GM12878 (cell line): ENCODE data around the gene COX11. TPM values are rescaled to one million over a fixed set of nuclear protein-coding genes. Genes with fewer than 3 reads are reported as not detected.
A peak's percentile ranks its signal among the peaks of the same experiment; 100 is the strongest.

Experiments
- ATAC-seq: fragments of 200-7000 bp; cut with Tn5 transposase; 3 replicates; pipeline ENCODE4 v1.9.1; 2020; ENCODE audit warnings: mild to moderate bottlenecking, moderate library complexity
- BruUV-seq: library from RNA; stranded (reverse); fragments of 400-500 nt; replicated peaks from 2 replicates; lab custom pipeline; 2021; lab: Mats Ljungman, UMichigan
- CTCF ChIA-PET: fragments of 300-600 bp; sonication (Branson Sonifier 250); formaldehyde crosslinking; extraction: SDS; loops from one replicate; lab custom pipeline; 2021; ENCODE audit warnings: inconsistent platforms; lab: Yijun Ruan, JAX
- POLR2A ChIA-PET: fragments of 350-600 bp; formaldehyde crosslinking; extraction: SDS; loops from one replicate; lab custom pipeline; 2021; ENCODE audit warnings: inconsistent platforms; lab: Charles Lee
- RAD21 ChIA-PET: fragments of 300-600 bp; sonication (Branson Sonifier 250); formaldehyde crosslinking; loops from one replicate; lab custom pipeline; 2023; ENCODE audit warnings: antibody characterized with exemption; ENCODE audit not compliant: unreplicated experiment; lab: Charles Lee
- SMC1A ChIA-PET: fragments of 300-600 bp; sonication (Branson Sonifier 250); formaldehyde crosslinking; loops from one replicate; lab custom pipeline; 2023; ENCODE audit not compliant: unreplicated experiment, uncharacterized antibody; lab: Charles Lee
- DNase-seq: peaks from one replicate; pipeline ENCODE4 v3.0.0-alpha.2; 2011; ENCODE audit warnings: low read depth, low spot score
- FAIRE-seq: peaks from 3 replicates; lab custom pipeline; 2011; peaks lifted over from hg19 to GRCh38; lab: Jason Lieb, UNC
- H2AFZ ChIP-seq: 2 replicates; pipeline ENCODE4 v1.6.0; 2011; ENCODE audit warnings: low read depth, low read length, control low read depth; ENCODE audit not compliant: control insufficient read depth
- H3K27ac ChIP-seq: 2 replicates; pipeline ENCODE4 v1.5.1; 2011; ENCODE audit warnings: control low read depth; ENCODE audit not compliant: control insufficient read depth, insufficient read depth
- H3K27me3 ChIP-seq, 2 experiments: replicated peaks in 1 of 2; 2 replicates each; pipeline versions ENCODE4 v1.6.0 to v1.6.1; 2011; ENCODE audit warnings: low read length in 1 of 2; ENCODE audit not compliant: control insufficient read depth in 2 of 2, insufficient read depth in 2 of 2
- H3K36me3 ChIP-seq, 2 experiments: 2 replicates each; pipeline ENCODE4 v1.5.1; 2011; ENCODE audit warnings: low read length in 1 of 2; ENCODE audit not compliant: control insufficient read depth in 2 of 2, insufficient read depth in 2 of 2
- H3K4me1 ChIP-seq: 2 replicates; pipeline ENCODE4 v1.6.1; 2011; ENCODE audit warnings: mild to moderate bottlenecking, low read length, moderate library complexity, mixed read lengths; ENCODE audit not compliant: control insufficient read depth, insufficient read depth
- H3K4me2 ChIP-seq: 2 replicates; pipeline ENCODE4 v1.6.0; 2011; ENCODE audit warnings: control low read depth; ENCODE audit not compliant: control insufficient read depth, insufficient read depth
- H3K4me3 ChIP-seq: fragments of 200-600 bp; sonication (generic); 2 replicates; pipeline ENCODE4 v1.5.1; 2016
- H3K79me2 ChIP-seq: 2 replicates; pipeline ENCODE4 v1.6.0; 2011; ENCODE audit warnings: low read length; ENCODE audit not compliant: control insufficient read depth, insufficient read depth
- H3K9ac ChIP-seq: 2 replicates; pipeline ENCODE4 v1.8.0; 2011; ENCODE audit warnings: low read length, control low read depth, mixed read lengths; ENCODE audit not compliant: control insufficient read depth, insufficient read depth
- H3K9me3 ChIP-seq: replicated peaks from 3 replicates; pipeline ENCODE4 v1.5.1; 2011; ENCODE audit warnings: mild to moderate bottlenecking, low read length; ENCODE audit not compliant: control insufficient read depth, insufficient read depth
- H4K20me1 ChIP-seq: 2 replicates; pipeline ENCODE4 v1.6.0; 2011; ENCODE audit not compliant: control insufficient read depth, insufficient read depth
- E2F8 ChIP-seq: fragments of 450-650 bp; IDR thresholded peaks from 2 replicates; pipeline ENCODE4 v1.6.1; 2018; ENCODE audit warnings: mild to moderate bottlenecking, low read depth, moderate library complexity; ENCODE audit not compliant: partially characterized antibody
- EGR1 ChIP-seq, 2 experiments: IDR thresholded peaks; 1 replicate in 1 of 2; 2 replicates in 1 of 2; pipeline ENCODE4 v1.6.1; 2011 to 2012; ENCODE audit warnings: low read depth in 2 of 2, low read length in 2 of 2, borderline replicate concordance in 1 of 2, mild to moderate bottlenecking in 1 of 2, moderate library complexity in 1 of 2
- KDM1A ChIP-seq: fragments of 200-600 bp; sonication (generic); IDR thresholded peaks from 2 replicates; pipeline ENCODE4 v1.6.1; 2016; ENCODE audit warnings: borderline replicate concordance
- RAD51 ChIP-seq: fragments of 450-650 bp; IDR thresholded peaks from 2 replicates; pipeline ENCODE4 v1.6.1; 2016; ENCODE audit warnings: moderate library complexity, mild to moderate bottlenecking, inconsistent platforms
- RELA ChIP-seq: fragments of 450-650 bp; IDR thresholded peaks from 2 replicates; pipeline ENCODE4 v1.8.0; 2014; ENCODE audit warnings: borderline replicate concordance; ENCODE audit not compliant: partially characterized antibody
- RUNX3 ChIP-seq: IDR thresholded peaks from 2 replicates; pipeline ENCODE4 v1.6.1; 2012; ENCODE audit warnings: low read length, inconsistent platforms
- SREBF2 ChIP-seq: IDR thresholded peaks from 2 replicates; pipeline ENCODE4 v1.6.1; 2012; ENCODE audit warnings: mild to moderate bottlenecking, low read length
- STAT3 ChIP-seq: IDR thresholded peaks from 2 replicates; pipeline ENCODE4 v1.6.1; 2011; ENCODE audit warnings: low read depth, low read length, improper control_type of control experiment
- SUZ12 ChIP-seq: fragments of 200-600 bp; sonication (generic); IDR thresholded peaks from one replicate; pipeline ENCODE4 v1.6.1; 2018; ENCODE audit warnings: antibody characterized with exemption, mild to moderate bottlenecking; ENCODE audit not compliant: unreplicated experiment
- ZNF24 ChIP-seq: fragments of 450-650 bp; IDR thresholded peaks from 2 replicates; pipeline ENCODE4 v1.6.1; 2017; ENCODE audit warnings: antibody characterized with exemption, mild to moderate bottlenecking
- ZNF274 ChIP-seq: IDR thresholded peaks from one replicate; pipeline ENCODE4 v1.8.0; 2011; ENCODE audit not compliant: insufficient read length, insufficient read depth
- ZSCAN29 ChIP-seq: fragments of 450-650 bp; IDR thresholded peaks from 2 replicates; pipeline ENCODE4 v1.6.1; 2017; ENCODE audit warnings: mild to moderate bottlenecking, moderate library complexity
- WGBS: methylation state at CpG from one replicate; pipeline ENCODE4 v1.1.6; 2016; ENCODE audit warnings: low lambda C conversion rate; ENCODE audit not compliant: insufficient replicate concordance, insufficient coverage; ENCODE audit errors: missing lambda C conversion rate; 5-methylcytosine and 5-hydroxymethylcytosine counted together
- in situ Hi-C: fragments of 300-500 bp; cut with MboI; formaldehyde crosslinking; loops from 9 replicates; pipeline ENCODE4 v1.14.3; 2018; ENCODE audit warnings: mixed read lengths
- intact Hi-C: fragments of 100-400 bp; cut with micrococcal nuclease; formaldehyde crosslinking; loops from one replicate; pipeline ENCODE4 v1.14.2; 2022; ENCODE audit not compliant: unreplicated experiment
- polyA plus RNA-seq, 11 experiments: library from polyadenylated mRNA; depleted of rRNA in 4 of 11; unstranded in 6 of 11; stranded (reverse) in 5 of 11; fragments of >200 nt; fragmentation: Nextera tagmentation in 4 of 11; fragmentation: Illumina TruSeq in 1 of 11; extraction: Ambion mirVana in 4 of 11; extraction: Trizol in 1 of 11; gene quantifications; 1 replicate in 1 of 11; 2 replicates in 10 of 11; pipeline versions ENCODE4 v1.2.1 to v1.2.3, GENCODE V29; 2011 to 2016; ENCODE audit warnings: inconsistent platforms in 2 of 11, missing spikeins in 2 of 11, low read depth in 1 of 11
- total RNA-seq, 4 experiments: library from RNA; depleted of rRNA in 3 of 4; stranded (reverse); fragments of >200 nt in 3 of 4; fragmentation: Illumina TruSeq in 1 of 4; extraction: Trizol in 1 of 4; gene quantifications; 2 replicates each; pipeline versions ENCODE4 v1.2.1 to v1.2.3, GENCODE V29; 2013 to 2021

Gene COX11
- total and polyA plus RNA-seq, 10 of the 15 experiments (the other 5 are each of a cell fraction or from before 2014, with no cell fraction given), result 13.8 to 69.4 (median 50.8) TPM

- in situ Hi-C loops (no loop called here), intact Hi-C loops (no loop called here)
- H3K4me2 ChIP-seq, result no peak overlapping the region
- 100% methylated on average over 2 of the region's 2 CpGs for WGBS
- H3K4me1 ChIP-seq, result no peaks in the 10 kb centered on the region; the same call in 1 of the 2 replicates
- no peaks in the 10 kb centered on the region for H3K79me2 ChIP-seq
- H3K27me3 ChIP-seq, result no peaks in the 10 kb centered on the region
- H3K4me3 ChIP-seq, result no peak overlapping the region
- H3K27ac ChIP-seq, result no peak overlapping the region
- no peaks in the 10 kb centered on the region; a peak in 1 of 4 replicates for H3K36me3 ChIP-seq
- no peak for DNase-seq
- TF ChIP-seq SREBF2 (no peak), SUZ12 (no peak), ZNF24 (no peak), RAD51 (no peak)
- ATAC-seq, result no peak
- BruUV-seq, result no TSS peak
- ChIA-PET SMC1A (no interaction called here), CTCF (interaction anchor here (0.6 to 1.0 kb wide), 2 partner anchors 42 to 43 kb away, joined by 3 read pairs; no protein-coding TSS in a partner anchor), POLR2A (no interaction called here), RAD21 (no interaction called here)
- H3K9me3 ChIP-seq, result no peaks in the 10 kb centered on the region
- no peak overlapping the region for H3K9ac ChIP-seq
- FAIRE-seq, result no peak
- H4K20me1 ChIP-seq, result no peaks in the 10 kb centered on the region
- no peak overlapping the region for H2AFZ ChIP-seq
Observed at GRCh38 chr17:54950116-54950515, 18.3 kb downstream of the COX11 start.

GRCh38 chr17:54948380-54948779 lies 20.1 kb downstream of the COX11 start:
- ATAC-seq, result no peak; the same call in 2 of the 3 replicates
- FAIRE-seq, result no peak

More at GRCh38 chr17:54948380-54948779, 20.1 kb downstream of the COX11 start:
- no peak overlapping the region for H2AFZ ChIP-seq
- no peaks in the 10 kb centered on the region; the same call in 1 of the 2 replicates for H3K4me1 ChIP-seq
- no peak overlapping the region for H3K4me2 ChIP-seq
- in situ Hi-C loops (no loop called here), intact Hi-C loops (no loop called here)
- no peaks in the 10 kb centered on the region for H3K79me2 ChIP-seq
- no peaks in the 10 kb centered on the region for H4K20me1 ChIP-seq
- no peaks in the 10 kb centered on the region for H3K9me3 ChIP-seq
- ChIA-PET CTCF (no interaction called here), SMC1A (interaction anchor here (0.9 kb wide), 1 partner anchor 566 kb away, joined by 3 read pairs; no protein-coding TSS in a partner anchor), RAD21 (no interaction called here), POLR2A (interaction anchor here (0.6 kb wide), 1 partner anchor 345 kb away, joined by 3 read pairs; no protein-coding TSS in a partner anchor)
- DNase-seq, result no peak
- no peak overlapping the region for H3K9ac ChIP-seq
- WGBS, result 48% methylated on average over 5 of the region's 5 CpGs
- H3K27me3 ChIP-seq, result no peaks in the 10 kb centered on the region
- no peak overlapping the region for H3K4me3 ChIP-seq
- H3K36me3 ChIP-seq, result no peaks in the 10 kb centered on the region
- H3K27ac ChIP-seq, result no peak overlapping the region
- TF ChIP-seq E2F8 (no peak), RUNX3 (peak; percentile 59), ZSCAN29 (no peak), RELA (no peak), KDM1A (no peak), STAT3 (no peak), EGR1 (IDR thresholded peaks at IDR 0.05; ENCODE audit: borderline replicate concordance in 1 of 2, low read depth in 2 of 2, low read length in 2 of 2) (no peak), ZNF274 (no peak)
- no TSS peak for BruUV-seq
